GM21619 (cell line): ENCODE data around the gene PFDN6.

Experiments used
- ATAC-seq: cut with Tn5 transposase; IDR thresholded peaks from one replicate; pipeline ENCODE4 v1.9.1; 2021; ENCODE audit not compliant: unreplicated experiment

Gene PFDN6

DNA sequence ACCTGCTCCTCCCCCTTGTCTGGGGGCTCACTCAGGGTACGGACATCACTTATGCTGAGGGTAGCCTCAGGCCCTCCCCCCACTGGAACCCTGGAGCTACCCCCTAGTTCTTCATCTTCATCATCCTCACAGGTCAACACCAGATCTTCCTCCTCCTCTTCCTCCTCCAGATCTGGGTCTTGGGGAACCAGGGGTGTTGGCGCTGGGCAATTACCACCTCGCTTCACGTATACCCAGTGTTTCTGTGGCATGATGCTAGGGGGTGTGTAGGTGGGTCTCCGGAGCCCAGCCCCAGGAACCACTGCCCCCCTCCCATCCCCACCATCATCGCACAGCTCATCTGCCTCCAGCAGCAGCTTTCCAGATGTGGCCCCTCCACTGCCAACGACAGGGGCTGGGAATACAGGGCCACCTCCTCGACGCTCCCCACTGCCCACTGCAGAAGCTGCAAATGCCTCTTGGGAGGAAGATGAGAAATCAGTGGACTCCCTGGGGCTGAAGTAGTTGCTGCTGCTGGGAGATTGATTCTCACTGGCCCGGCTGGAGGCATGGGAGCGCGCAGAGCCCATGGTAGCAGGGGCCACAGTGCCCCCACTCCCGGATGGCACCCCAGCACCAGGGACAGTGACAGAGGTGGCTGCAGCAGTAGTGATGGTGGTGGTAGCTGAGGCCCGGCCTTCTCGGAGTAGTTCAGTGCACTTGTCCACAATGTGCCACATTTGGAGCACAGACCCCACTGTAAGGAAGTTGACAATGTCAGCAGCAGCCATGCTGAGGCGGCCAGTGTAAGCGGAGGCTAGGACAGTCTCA, 26.6 kb downstream of the PFDN6 start:
- no peak for ATAC-seq

DNA sequence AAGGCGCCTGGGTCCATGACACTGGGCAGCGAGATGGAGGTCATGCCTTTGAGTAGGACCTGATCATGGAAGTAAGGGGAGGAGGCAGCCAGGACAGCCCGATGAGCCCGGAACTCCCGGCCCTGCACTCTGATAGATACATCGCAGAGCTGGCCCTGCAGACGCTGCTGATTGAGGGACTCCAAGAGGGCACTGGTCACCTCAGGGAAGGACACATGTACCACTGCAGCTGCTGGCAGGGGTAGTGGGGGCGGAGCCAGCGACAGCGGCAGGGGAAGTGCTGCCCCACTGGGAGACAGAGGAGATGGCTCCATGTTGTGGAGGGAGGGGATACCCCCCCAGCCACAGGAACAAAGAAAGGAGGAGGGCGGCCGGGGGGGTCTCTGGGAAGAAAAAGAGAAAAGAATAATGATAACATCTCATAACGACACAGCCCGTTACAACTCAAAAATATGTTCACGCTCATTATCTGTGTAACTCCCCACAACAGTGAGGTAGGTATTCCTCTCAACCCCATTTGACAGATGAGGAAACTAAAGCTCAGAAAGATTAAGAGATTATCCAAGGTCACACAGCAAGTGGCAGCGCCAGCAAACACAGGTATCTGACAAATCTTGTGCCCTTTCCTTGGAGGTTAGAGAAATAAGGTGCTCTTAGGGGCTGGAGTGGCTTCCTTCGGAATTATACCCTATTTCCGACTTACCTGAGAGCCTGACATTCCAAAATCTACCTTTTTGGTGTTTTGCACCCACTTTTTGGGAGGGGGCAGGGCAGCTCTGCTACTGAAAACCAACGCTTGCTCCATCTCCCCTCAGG, 27.4 kb downstream of the PFDN6 start:
- ATAC-seq = no peak

DNA sequence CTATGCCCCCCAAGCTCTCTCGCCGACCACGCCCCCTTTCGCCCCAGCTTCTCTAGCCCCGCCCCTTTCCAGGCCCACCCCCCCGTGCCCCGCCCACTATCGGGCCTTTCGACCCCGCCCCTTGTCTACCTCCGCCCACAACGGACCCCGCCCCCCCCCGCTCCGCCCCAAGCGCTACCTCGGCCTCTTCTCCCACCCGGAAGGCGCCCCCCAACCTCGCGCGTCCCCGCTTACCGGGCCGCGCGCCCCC, 27.9 kb downstream of the PFDN6 start:
- ATAC-seq = no peak

DNA sequence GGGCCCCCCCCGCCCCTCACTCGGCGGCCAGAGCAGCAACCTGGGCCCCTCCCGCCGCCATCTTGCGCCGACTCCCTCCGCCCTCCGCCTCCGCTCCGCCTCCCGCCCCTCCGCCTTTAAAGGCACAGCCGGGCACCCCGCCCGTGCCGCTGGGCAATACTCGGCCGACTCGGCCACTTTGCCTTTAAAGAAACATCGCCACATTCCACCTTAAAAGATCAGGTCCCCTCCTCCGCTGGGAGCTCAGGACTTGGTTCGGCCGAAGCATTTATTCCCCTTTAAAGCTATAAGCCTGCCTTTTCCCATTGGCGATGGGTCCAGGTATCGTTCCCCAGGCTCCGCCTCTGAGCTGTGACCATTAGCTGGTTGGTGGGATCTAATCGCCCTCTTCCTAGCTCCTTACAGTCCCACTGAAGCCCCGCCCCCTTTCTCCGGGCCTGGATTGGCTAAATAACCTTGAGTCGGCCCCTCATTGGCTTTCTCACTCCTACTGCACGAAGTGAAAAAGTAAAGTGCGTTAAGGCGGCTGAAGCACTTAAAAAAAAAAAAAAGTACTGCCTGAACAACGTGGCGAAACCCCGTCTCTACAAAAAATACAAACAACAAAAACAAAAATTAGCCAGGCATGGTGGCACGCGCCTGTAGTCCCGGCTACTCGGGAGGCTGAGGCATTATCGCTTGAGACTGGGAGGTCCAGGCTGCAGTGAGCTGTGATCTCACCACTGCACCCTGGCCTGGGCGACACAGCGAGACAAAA, 28.4 kb downstream of the PFDN6 start, which contains the start of gene ZBTB22:
Gene ZBTB22 (minus strand): TSS at position 76 of the 757 bp plus-strand sequence. CDS start 828 bp downstream, outside the sequence.
- ATAC-seq = peak; percentile 43

DNA sequence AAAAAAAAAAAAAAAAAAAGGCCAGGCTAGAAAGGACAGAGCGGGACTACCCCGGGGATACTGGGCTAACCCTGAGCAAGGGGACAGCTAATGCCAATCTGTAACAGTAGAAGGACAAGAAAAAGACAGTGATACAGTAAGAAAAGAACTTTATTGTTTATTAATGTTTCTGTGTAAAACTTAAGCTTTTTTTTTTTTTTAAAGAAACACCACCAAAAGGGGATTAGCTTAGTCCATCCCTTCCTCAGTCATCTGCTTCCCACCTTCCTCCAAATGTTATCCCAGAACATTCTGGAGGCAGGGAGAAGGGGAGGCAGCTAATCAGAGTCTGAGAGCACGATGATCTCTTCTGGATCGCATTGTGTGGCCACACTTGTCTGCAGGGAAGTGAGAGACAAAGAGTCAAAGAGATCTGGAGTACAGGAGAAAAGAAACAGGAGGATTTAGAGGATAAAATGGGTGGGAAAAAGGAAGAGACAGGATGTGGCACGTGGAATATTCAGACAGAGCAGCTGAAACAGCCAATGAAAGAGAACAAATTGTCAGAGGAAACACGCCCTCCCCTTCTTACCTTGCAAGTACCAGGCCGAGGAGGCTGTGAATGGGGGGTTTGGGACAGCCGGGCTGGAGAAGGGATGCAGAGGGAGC, 29.1 kb downstream of the PFDN6 start:
- ATAC-seq = no peak

DNA sequence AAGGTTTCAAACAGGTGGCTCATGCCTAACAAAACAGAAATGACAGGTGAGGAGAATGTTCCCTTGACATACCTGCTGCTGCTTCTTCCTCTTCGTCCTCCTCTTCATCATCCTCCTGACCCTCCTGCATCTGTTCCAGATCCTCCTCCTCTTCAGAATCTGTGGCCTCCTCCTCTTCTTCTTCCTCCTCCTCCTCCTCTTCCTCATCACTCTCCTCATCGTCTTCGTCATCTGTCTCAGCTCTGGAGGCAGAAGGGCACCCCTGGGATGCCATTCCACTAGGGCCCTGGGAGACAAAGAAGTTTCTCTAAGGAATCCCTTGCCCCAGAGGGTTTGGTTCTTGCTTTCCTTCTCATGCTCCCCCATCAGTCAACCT, 30.5 kb downstream of the PFDN6 start:
- no peak for ATAC-seq

DNA sequence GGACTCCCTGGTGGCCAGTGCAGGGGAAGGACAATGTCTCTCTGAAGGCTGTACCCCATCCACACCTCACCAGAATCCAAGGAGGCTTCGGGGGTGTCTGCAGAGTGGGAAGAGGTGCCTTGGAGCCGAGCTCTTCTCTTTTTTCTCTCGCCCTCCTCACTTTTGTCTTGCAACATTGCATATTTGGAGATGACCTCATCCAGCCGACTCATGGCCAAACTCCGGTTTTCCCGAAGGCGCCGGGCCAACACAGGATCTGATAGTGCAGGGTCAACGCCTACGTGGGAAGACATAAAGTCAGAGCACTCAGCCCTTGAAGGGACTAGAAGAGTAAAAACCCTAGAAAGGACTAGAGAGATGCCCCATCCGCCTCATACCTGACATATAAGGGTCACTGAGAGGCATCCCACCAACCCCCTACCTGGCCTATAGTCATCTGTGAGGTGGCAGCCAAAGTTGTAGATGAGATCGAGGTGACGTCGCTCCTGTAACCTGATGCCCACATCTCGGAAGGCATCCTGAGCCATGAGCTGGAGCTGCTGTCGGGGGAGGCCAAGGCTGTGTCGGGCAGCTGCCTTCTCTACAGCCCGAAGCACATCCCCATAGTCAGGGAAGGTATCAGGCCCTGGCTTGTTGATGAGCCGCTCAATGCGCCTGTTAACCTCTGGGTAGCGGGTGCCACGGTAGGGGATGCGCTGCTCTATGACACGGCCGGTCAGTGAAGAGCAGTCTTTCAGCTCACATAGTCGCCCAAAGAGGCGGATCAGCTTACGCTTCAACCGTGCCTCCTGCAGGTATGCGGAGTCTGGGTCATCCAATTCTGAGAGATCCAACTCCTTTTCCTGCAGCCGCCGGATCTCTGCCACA, 31.1 kb downstream of the PFDN6 start:
- ATAC-seq = no peak

DNA sequence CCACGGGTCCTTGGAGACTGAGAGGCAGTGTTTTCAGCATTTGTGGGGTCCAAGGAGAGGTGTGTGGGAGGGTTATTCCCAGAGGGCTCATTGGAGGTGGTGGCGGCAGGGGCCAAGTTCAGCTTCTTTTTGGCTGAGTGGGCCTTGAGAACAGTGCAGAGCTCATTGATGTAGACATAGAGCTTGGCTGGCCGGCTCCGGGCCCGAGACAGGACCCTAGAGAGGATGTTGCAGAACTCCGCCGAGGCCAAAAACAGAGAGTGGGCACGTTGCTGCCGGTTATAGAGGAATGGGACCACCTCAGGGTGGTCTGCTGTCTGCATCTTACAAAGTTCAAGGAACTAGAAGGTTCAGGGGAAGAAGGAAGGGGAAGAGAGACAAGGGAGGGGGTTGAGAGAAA, 31.8 kb downstream of the PFDN6 start:
- ATAC-seq = no peak

DNA sequence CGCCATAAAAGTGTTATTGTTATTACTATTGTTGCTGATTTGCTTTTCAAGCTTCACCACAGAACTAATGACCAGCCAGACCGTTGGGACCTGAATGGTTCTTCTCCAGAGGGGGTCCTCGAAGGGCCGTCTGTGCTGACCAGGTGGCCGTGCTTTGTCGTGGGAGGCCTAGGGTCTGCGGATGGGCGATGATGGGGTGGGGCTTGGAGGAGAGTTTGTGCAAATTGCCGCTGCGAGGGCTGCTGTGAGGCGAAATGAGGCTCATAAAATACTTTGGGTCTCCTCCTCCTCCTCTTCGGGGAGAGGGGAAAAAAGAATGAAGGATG, 34.2 kb downstream of the PFDN6 start:
- no peak for ATAC-seq

DNA sequence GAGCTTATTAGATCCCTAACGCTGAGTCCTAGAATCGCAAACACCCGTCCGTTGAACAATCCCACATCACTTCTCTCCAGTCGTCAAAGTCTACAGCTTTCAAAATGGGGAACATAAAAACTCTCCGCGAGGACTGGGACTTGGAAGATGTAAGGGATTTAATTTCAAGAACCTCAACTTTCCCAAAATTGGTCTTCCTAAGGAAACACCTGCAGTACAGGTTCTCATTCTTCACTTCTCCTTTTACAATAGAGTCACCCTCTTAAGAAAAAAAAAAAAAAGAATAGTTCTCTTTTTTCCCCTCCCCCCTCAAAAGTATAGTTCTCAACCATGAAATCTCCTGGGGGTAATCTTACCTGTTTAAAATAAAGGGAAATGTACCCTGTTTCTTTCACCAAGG, 34.7 kb downstream of the PFDN6 start:
- no peak for ATAC-seq

DNA sequence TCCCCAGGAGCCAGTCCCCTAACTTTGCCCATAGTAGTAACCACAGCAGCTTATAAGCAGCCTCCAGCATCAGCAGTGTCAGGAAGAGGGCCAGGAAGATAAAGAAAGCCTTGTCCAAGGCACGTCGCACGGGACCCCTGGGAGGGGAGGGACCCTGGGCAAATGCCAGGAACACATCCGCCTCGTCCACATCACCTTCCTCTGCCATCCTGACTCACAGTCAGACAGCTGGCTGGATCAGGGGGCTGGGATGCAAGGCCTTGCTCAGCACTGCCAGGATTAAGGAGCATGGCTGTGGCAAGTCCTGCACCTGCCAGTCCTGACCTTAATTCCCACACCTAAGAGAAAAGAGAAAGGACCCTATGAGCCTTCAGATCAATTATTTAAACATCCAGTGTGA, 39.7 kb downstream of the PFDN6 start:
- ATAC-seq = no peak

DNA sequence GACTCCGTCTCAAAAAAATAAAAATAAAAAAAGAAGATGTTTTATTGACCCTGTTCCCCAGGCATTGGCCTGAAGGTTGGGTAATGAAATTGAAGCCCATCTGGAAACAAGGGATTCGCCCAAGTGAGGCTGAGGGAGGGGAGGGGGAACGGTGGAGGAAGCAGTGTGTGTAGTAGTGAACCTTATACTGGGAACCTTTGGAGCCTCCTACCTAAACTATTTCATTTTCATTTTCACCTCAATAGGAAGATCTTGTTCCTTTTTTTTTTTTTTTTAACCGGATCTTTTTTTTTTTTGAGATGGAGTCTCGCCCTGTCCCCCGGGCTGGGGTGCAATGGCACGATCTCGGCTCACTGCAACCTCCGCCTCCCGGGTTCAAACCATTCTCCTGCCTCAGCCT, 41.3 kb downstream of the PFDN6 start:
- no peak for ATAC-seq

DNA sequence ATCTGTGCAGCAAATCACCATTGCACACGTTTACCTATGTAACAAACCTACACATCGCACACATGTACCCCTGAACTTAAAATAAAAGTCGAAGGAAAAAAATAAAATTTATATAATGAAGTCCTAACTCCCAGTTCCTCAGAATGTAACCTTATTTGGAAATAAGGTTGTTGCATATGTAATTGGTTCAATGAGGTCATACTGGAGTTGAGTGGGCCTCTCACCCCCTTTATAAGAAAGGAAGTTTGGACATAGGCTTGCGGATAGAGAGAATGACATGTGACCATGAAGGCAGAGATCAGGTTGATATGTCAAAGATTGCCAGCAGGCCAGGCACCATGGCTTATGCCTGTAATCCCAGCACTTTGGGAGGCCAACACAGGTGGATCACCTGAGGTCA, 44.3 kb downstream of the PFDN6 start:
- no peak for ATAC-seq

DNA sequence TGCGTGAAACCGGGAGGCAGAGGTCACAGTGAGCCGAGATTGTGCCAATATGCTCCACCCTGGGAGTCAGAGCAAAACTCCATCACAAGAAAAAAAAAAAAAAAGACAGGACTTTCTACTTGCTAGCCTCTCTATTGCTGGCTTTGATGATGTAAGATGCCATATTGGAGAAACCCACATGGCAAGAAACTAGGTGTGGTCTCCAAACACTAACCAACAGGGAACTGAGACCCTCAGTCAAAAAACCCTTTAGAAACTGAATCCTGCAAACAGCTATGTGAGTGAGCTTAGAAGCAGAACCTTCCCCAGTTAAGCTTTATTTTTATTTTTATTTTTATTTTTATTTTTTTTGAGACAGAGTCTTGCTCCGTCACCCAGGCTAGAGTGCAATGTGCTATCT, 46.5 kb downstream of the PFDN6 start:
- ATAC-seq = no peak

DNA sequence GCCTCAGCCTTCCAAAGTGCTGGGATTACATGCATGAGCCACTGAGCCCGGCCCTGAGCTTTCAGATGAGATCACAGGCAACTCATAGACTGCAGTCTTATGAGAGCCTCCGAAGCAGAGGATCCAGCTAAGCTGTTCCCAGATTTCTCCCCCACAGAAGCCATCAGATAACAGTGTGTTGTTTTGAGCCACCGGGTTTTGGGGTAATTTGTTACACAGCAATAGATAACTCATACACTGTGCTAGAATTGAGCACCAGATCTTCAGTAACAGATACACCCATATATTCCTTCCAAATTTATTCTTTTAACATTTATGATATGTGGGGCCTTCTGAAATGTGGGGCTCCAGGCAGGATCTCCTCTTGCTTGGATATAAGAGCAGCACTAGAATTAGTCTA, 47.1 kb downstream of the PFDN6 start:
- ATAC-seq = no peak

DNA sequence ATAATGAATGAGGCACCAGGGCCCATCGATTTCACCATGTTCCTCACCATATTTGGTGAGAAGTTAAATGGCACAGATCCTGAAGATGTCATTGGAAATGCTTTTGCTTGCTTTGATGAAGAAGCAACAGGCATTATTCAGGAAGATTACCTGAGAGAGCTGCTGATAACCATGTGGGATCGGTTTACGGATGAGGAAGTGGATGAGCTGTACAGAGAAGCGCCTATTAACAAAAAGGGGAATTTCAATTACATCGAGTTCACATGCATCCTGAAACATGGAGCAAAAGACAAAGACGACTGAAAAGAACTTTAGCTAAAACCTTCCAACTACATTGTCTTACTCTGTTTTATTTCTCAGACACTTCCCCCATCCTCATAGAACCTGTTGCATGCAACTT, 49.8 kb downstream of the PFDN6 start:
- ATAC-seq = no peak
